WTC11 (cell line): Measurements from ENCODE around the gene IDH3A.

ENCODE experiments used
- CREM ChIP-seq: sonication (generic); formaldehyde crosslinking; IDR thresholded peaks from 2 replicates; pipeline ENCODE4 v1.8.1; 2022; ENCODE audit warnings: mild to moderate bottlenecking, missing genetic modification reagents, moderate library complexity
- CTCF ChIP-seq: fragments of 200-600 bp; IDR thresholded peaks from 2 replicates; pipeline ENCODE4 v1.8.0; 2022; ENCODE audit warnings: antibody characterized with exemption
- IRF2 ChIP-seq: sonication (generic); formaldehyde crosslinking; IDR thresholded peaks from 2 replicates; pipeline ENCODE4 v1.8.0; 2022; ENCODE audit warnings: low read depth, missing genetic modification reagents, borderline replicate concordance
- MAX ChIP-seq: sonication (generic); formaldehyde crosslinking; IDR thresholded peaks from 2 replicates; pipeline ENCODE4 v1.8.0; 2022; ENCODE audit warnings: mild to moderate bottlenecking, missing genetic modification reagents
- SP1 ChIP-seq: sonication (generic); formaldehyde crosslinking; conservative IDR thresholded peaks from 2 replicates; pipeline ENCODE4 v1.8.1; 2022; ENCODE audit warnings: missing genetic modification reagents
- TEAD4 ChIP-seq: sonication (generic); formaldehyde crosslinking; IDR thresholded peaks from 2 replicates; pipeline ENCODE4 v1.8.0; 2022; ENCODE audit warnings: mild to moderate bottlenecking, missing genetic modification reagents
- ZNF121 ChIP-seq: sonication (generic); formaldehyde crosslinking; IDR thresholded peaks from 2 replicates; pipeline ENCODE4 v1.8.0; 2023; ENCODE audit warnings: missing genetic modification reagents
- ZNF263 ChIP-seq: sonication (generic); formaldehyde crosslinking; IDR thresholded peaks from 2 replicates; pipeline ENCODE4 v1.8.1; 2022; ENCODE audit warnings: low read depth, mild to moderate bottlenecking, moderate library complexity, missing genetic modification reagents

GRCh38 chr15:78182821-78183220, 33.7 kb downstream of the IDH3A start:
- TF ChIP-seq TEAD4 (CRISPR knock-in tag) = no peak
- no peak for TF ChIP-seq MAX
- no peak for TF ChIP-seq CTCF
- TF ChIP-seq SP1 = no peak
- TF ChIP-seq IRF2 = no peak
- no peak for TF ChIP-seq ZNF121 (CRISPR knock-in tag)
- no peak for TF ChIP-seq ZNF263
- no peak for TF ChIP-seq CREM (CRISPR knock-in tag)
